HepG2 (cell line): Measurements from ENCODE around the gene NCKAP5L. TPM values are rescaled to one million over a fixed set of nuclear protein-coding genes. Genes with fewer than 3 reads are reported as not detected.
"Not testable (repeated sequence)": the region's sequence is repeated elsewhere in the genome, so short reads cannot be mapped to it uniquely, and the experiment has no call there.

Experiments
- ATAC-seq: fragments of 200-7000 bp; cut with Tn5 transposase; 3 replicates; pipeline ENCODE4 v1.9.1; 2020; ENCODE audit warnings: mild to moderate bottlenecking, moderate library complexity
- BruUV-seq: library from RNA; stranded (reverse); fragments of 400-500 nt; replicated peaks from 2 replicates; lab custom pipeline; 2021; lab: Mats Ljungman, UMichigan
- CTCF ChIA-PET: fragments of 300-600 bp; formaldehyde crosslinking; extraction: SDS; loops from one replicate; lab custom pipeline; 2021; ENCODE audit warnings: low total read pairs, inconsistent platforms, low intra/inter-chr PET ratio; lab: Yijun Ruan, JAX
- POLR2A ChIA-PET: fragments of 350-600 bp; sonication (Branson Sonifier 250); formaldehyde crosslinking; loops from one replicate; lab custom pipeline; 2020; ENCODE audit warnings: antibody characterized with exemption, inconsistent platforms; lab: Yijun Ruan, JAX
- DNase-seq: peaks from one replicate; pipeline ENCODE4 v3.0.0-alpha.2; 2015; ENCODE audit warnings: low spot score
- FAIRE-seq: peaks from 3 replicates; lab custom pipeline; 2011; peaks lifted over from hg19 to GRCh38; lab: Jason Lieb, UNC
- H2AFZ ChIP-seq: one replicate; pipeline ENCODE4 v1.6.1; 2011; ENCODE audit warnings: low read length, inconsistent platforms
- H3K27ac ChIP-seq: fragments of 300-600 bp; 3 replicates; pipeline ENCODE4 v1.8.0; 2011; ENCODE audit warnings: mixed run types, mild to moderate bottlenecking, mixed read lengths, low read length, inconsistent platforms; ENCODE audit not compliant: insufficient read depth; ENCODE audit errors: extremely low read length
- H3K27me3 ChIP-seq, 2 experiments: fragments of 200-600 bp in 1 of 2; 2 replicates in 1 of 2; 3 replicates in 1 of 2; pipeline versions ENCODE4 v1.6.0 to v1.8.0; 2011; ENCODE audit warnings: low read length in 2 of 2, mild to moderate bottlenecking in 2 of 2, moderate library complexity in 2 of 2, inconsistent platforms in 1 of 2; ENCODE audit not compliant: insufficient read depth in 2 of 2, control insufficient read depth in 1 of 2
- H3K36me3 ChIP-seq, 2 experiments: fragments of 200-600 bp in 1 of 2; replicated peaks in 1 of 2; 2 replicates in 1 of 2; 3 replicates in 1 of 2; pipeline versions ENCODE4 v1.5.1 to v1.8.0; 2011; ENCODE audit warnings: low read length in 2 of 2, inconsistent platforms in 1 of 2; ENCODE audit not compliant: insufficient read depth in 2 of 2, control insufficient read depth in 1 of 2
- H3K4me1 ChIP-seq: 2 replicates; pipeline ENCODE4 v1.5.1; 2012; ENCODE audit warnings: low read length, inconsistent platforms; ENCODE audit not compliant: insufficient read depth
- H3K4me2 ChIP-seq: 2 replicates; pipeline ENCODE4 v1.6.0; 2011; ENCODE audit warnings: low read depth, low read length, inconsistent platforms
- H3K4me3 ChIP-seq, 3 experiments: fragments of 200-600 bp in 1 of 3; sonication (generic), shearing (Covaris generic) in 1 of 3; replicated peaks in 1 of 3; 2 replicates each; pipeline ENCODE4 v1.5.1; 2011 to 2016; ENCODE audit warnings: low read length in 3 of 3, inconsistent platforms in 2 of 3, low read depth in 2 of 3, mild to moderate bottlenecking in 2 of 3, control low read depth in 1 of 3, mixed read lengths in 1 of 3; ENCODE audit not compliant: insufficient read depth in 1 of 3
- H3K79me2 ChIP-seq: one replicate; pipeline ENCODE4 v1.6.1; 2011; ENCODE audit warnings: low read length, inconsistent platforms; ENCODE audit not compliant: insufficient read depth
- H3K9ac ChIP-seq: 2 replicates; pipeline ENCODE4 v1.6.0; 2011; ENCODE audit warnings: mild to moderate bottlenecking, low read depth, low read length, inconsistent platforms; ENCODE audit not compliant: insufficient read depth
- H3K9me3 ChIP-seq: 2 replicates; pipeline ENCODE4 v1.5.1; 2012; ENCODE audit warnings: mild to moderate bottlenecking, low read length
- H4K20me1 ChIP-seq: 2 replicates; pipeline ENCODE4 v1.6.0; 2011; ENCODE audit warnings: inconsistent platforms, mild to moderate bottlenecking, low read length, moderate library complexity; ENCODE audit not compliant: insufficient read depth
- ERF ChIP-seq: IDR thresholded peaks from 2 replicates; pipeline ENCODE4 v1.6.1; 2018; ENCODE audit warnings: missing biosample characterization, missing genetic modification reagents
- FIP1L1 ChIP-seq: fragments of 200-400 bp; formaldehyde crosslinking; IDR thresholded peaks from 2 replicates; pipeline ENCODE4 v1.6.1; 2018; ENCODE audit warnings: low read depth, mild to moderate bottlenecking, low read length, moderate library complexity, borderline replicate concordance; ENCODE audit not compliant: insufficient read depth
- FOXK2 ChIP-seq: fragments of 450-650 bp; IDR thresholded peaks from 2 replicates; pipeline ENCODE4 v1.6.1; 2016
- ISL2 ChIP-seq: sonication (generic); formaldehyde crosslinking; IDR thresholded peaks from 2 replicates; pipeline ENCODE4 v1.5.0; 2020; ENCODE audit warnings: missing genetic modification reagents
- ISX ChIP-seq: sonication (generic); formaldehyde crosslinking; conservative IDR thresholded peaks from 2 replicates; pipeline ENCODE4 v1.5.0; 2020; ENCODE audit warnings: missing genetic modification reagents
- POLR2G ChIP-seq: fragments of 200-400 bp; formaldehyde crosslinking; IDR thresholded peaks from 2 replicates; pipeline ENCODE4 v1.6.1; 2018; ENCODE audit warnings: mild to moderate bottlenecking, low read depth, low read length, moderate library complexity
- RELA ChIP-seq: sonication (generic); formaldehyde crosslinking; IDR thresholded peaks from 2 replicates; pipeline ENCODE4 v1.4.0; 2020; ENCODE audit warnings: missing genetic modification reagents
- SALL2 ChIP-seq: sonication (generic); formaldehyde crosslinking; IDR thresholded peaks from 2 replicates; pipeline ENCODE4 v1.8.1; 2023; ENCODE audit warnings: mild to moderate bottlenecking, missing genetic modification reagents, inconsistent platforms
- SMARCC2 ChIP-seq: fragments of 450-650 bp; IDR thresholded peaks from 2 replicates; pipeline ENCODE4 v1.6.1; 2017; ENCODE audit warnings: antibody characterized with exemption, mild to moderate bottlenecking
- TRIM24 ChIP-seq: sonication (generic); formaldehyde crosslinking; IDR thresholded peaks from 2 replicates; pipeline ENCODE4 v1.8.0; 2022; ENCODE audit warnings: mild to moderate bottlenecking, missing genetic modification reagents
- WGBS: methylation state at CpG from one replicate; pipeline ENCODE4 v1.1.6; 2017; ENCODE audit warnings: low lambda C conversion rate; 5-methylcytosine and 5-hydroxymethylcytosine counted together
- in situ Hi-C: cut with HindIII; loops from 2 replicates; pipeline ENCODE4 v1.10.0; 2017; ENCODE audit warnings: low pct_unique_long_range_greater_than_20kb; ENCODE audit not compliant: extremely low pct_ligation_motif_present
- intact Hi-C: fragments of 100-400 bp; cut with micrococcal nuclease; formaldehyde crosslinking; loops from one replicate; pipeline ENCODE4 v1.10.0; 2022; ENCODE audit not compliant: unreplicated experiment
- polyA plus RNA-seq, 8 experiments: library from polyadenylated mRNA; depleted of rRNA in 3 of 8; stranded (reverse) in 7 of 8; unstranded in 1 of 8; fragments of >200 nt; fragmentation: Illumina TruSeq in 4 of 8; extraction: Trizol in 4 of 8; gene quantifications; 2 replicates each; pipeline versions ENCODE4 v1.2.1 to v1.2.3, GENCODE V29; 2011 to 2016; ENCODE audit warnings: low read depth in 4 of 8, missing spikeins in 1 of 8, mixed read lengths in 1 of 8; ENCODE audit not compliant: insufficient read depth in 1 of 8
- total RNA-seq, 5 experiments: library from RNA; depleted of rRNA; stranded (reverse); fragments of >200 nt; fragmentation: Illumina TruSeq; extraction: Trizol; gene quantifications; 2 replicates each; pipeline ENCODE4 v1.2.3, GENCODE V29; 2016; ENCODE audit warnings: low read depth in 1 of 5
- TF ChIP-seq, protein P1 (sequence below): sonication (generic); formaldehyde crosslinking; IDR thresholded peaks from 2 replicates; pipeline ENCODE4 v1.5.1; 2020; ENCODE audit warnings: missing genetic modification reagents, mild to moderate bottlenecking, borderline replicate concordance
- TF ChIP-seq, protein P2 (sequence below): sonication (generic); formaldehyde crosslinking; IDR thresholded peaks from 2 replicates; pipeline ENCODE4 v1.5.0; 2020; ENCODE audit warnings: missing genetic modification reagents
- TF ChIP-seq, protein P3 (sequence below): sonication (generic); formaldehyde crosslinking; IDR thresholded peaks from 2 replicates; pipeline ENCODE4 v1.9.0; 2021; ENCODE audit warnings: missing genetic modification reagents, mild to moderate bottlenecking, borderline replicate concordance

Gene NCKAP5L
- total and polyA plus RNA-seq, 2 of the 13 experiments (the other 11 are each of a cell fraction or from before 2014, with no cell fraction given), result 4.1 to 9.0 TPM

DNA sequence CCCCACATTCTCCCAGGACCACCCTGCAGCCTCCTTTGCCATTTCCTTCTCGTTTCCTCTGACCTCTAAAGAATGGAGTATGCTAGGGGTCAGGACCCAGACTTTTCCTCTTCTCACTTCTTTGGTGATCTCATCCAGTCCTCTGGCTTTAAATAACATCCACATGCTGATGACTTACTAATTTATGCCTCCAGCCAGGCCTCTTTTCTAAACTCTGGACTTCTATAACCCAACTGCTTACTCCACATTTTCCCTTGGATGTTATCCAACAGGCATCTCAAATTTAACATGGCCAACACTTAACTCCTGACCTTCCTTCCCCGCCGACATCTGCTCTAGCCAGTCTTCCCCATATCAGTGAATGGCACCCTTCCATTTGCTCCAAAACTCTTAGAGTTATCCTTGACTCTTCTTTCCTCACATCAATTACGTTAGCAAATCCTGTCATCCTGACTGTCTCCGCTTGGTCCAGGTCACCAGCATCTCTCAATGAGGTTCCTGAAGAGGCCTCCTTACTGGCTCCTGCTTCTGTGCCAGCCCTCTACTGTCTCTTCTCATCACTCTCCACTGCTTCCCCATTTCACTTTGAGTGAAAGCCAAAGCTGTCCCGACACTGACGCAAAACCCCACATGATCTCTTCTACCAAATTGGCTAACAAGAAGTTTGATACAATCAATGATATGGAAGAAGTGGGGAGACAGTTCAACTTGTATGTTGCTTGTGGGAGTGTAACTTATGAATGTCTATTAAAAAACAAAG, 44.1 kb downstream of the NCKAP5L start:
- no TSS peak for BruUV-seq

DNA sequence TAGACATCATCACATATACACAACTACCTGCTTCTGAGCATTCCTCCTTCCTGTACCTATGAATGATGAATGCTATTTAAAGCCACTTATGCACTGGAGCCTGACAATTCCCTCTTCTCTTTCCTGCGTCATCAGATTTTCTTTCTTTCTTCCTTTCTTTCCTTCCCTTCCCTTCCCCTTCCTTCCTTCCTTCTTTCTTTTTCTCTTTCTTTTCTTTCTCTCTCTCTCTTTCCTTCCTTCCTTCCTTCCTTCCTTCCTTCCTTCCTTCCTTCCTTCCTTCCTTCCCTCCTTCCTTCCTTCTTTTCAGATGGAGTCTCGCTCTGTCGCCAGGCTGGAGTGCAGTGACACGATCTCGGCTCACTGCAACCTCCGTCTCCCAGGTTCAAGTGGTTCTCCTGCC, 47.3 kb downstream of the NCKAP5L start:
- H3K4me1 ChIP-seq, result peaks cover 16% of the 10 kb centered on the region
- FAIRE-seq, ATAC-seq, H3K79me2 ChIP-seq, DNase-seq, H4K20me1 ChIP-seq, H3K27ac ChIP-seq, in situ Hi-C loops, H3K9me3 ChIP-seq, CTCF ChIA-PET, H2AFZ ChIP-seq, H3K4me2 ChIP-seq, H3K27me3 ChIP-seq, H3K4me3 ChIP-seq, H3K36me3 ChIP-seq, BruUV-seq, H3K9ac ChIP-seq, intact Hi-C loops: not testable (repeated sequence)
- 67% methylated on average over 6 of the region's 6 CpGs for WGBS
- POLR2A ChIA-PET, result interaction anchor here (1.5 kb wide), 1 partner anchor 40 kb away, joined by 4 read pairs; the partner anchor contains the start of gene TMBIM6

More for the DNA sequence above, 44.1 kb downstream of the NCKAP5L start:
- in situ Hi-C loops, result no loop called here
- no peaks in the 10 kb centered on the region for H3K36me3 ChIP-seq
- no peak overlapping the region for H3K4me2 ChIP-seq
- TF ChIP-seq SALL2 (CRISPR knock-in tag), result no peak
- no peak for TF ChIP-seq ISL2 (CRISPR knock-in tag)
- no peak for TF ChIP-seq TRIM24
- no peak for TF ChIP-seq ERF (CRISPR knock-in tag)
- TF ChIP-seq SMARCC2, result no peak
- TF ChIP-seq, protein P1, sequence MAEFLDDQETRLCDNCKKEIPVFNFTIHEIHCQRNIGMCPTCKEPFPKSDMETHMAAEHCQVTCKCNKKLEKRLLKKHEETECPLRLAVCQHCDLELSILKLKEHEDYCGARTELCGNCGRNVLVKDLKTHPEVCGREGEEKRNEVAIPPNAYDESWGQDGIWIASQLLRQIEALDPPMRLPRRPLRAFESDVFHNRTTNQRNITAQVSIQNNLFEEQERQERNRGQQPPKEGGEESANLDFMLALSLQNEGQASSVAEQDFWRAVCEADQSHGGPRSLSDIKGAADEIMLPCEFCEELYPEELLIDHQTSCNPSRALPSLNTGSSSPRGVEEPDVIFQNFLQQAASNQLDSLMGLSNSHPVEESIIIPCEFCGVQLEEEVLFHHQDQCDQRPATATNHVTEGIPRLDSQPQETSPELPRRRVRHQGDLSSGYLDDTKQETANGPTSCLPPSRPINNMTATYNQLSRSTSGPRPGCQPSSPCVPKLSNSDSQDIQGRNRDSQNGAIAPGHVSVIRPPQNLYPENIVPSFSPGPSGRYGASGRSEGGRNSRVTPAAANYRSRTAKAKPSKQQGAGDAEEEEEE (CRISPR knock-in tag), result no peak
- no peak for TF ChIP-seq FIP1L1
- TF ChIP-seq FOXK2, result no peak
- TF ChIP-seq, protein P2, sequence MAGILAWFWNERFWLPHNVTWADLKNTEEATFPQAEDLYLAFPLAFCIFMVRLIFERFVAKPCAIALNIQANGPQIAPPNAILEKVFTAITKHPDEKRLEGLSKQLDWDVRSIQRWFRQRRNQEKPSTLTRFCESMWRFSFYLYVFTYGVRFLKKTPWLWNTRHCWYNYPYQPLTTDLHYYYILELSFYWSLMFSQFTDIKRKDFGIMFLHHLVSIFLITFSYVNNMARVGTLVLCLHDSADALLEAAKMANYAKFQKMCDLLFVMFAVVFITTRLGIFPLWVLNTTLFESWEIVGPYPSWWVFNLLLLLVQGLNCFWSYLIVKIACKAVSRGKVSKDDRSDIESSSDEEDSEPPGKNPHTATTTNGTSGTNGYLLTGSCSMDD, result no peak
- no peak for TF ChIP-seq ISX
- TF ChIP-seq POLR2G, result no peak
- TF ChIP-seq, protein P3, sequence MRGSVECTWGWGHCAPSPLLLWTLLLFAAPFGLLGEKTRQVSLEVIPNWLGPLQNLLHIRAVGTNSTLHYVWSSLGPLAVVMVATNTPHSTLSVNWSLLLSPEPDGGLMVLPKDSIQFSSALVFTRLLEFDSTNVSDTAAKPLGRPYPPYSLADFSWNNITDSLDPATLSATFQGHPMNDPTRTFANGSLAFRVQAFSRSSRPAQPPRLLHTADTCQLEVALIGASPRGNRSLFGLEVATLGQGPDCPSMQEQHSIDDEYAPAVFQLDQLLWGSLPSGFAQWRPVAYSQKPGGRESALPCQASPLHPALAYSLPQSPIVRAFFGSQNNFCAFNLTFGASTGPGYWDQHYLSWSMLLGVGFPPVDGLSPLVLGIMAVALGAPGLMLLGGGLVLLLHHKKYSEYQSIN (CRISPR knock-in tag), result no peak
- TF ChIP-seq RELA, result no peak
- POLR2A ChIA-PET, result no interaction called here
- H2AFZ ChIP-seq, result no peak overlapping the region
- H3K27ac ChIP-seq, result no peak overlapping the region
- no peaks in the 10 kb centered on the region for H3K4me1 ChIP-seq
- no peak for FAIRE-seq
- H3K79me2 ChIP-seq, result no peaks in the 10 kb centered on the region
- intact Hi-C loops, result no loop called here
- CTCF ChIA-PET, result no interaction called here
- H4K20me1 ChIP-seq, result no peaks in the 10 kb centered on the region
- WGBS, result 46% methylated on average over 7 of the region's 7 CpGs
- DNase-seq, result no peak
- no peak overlapping the region for H3K9ac ChIP-seq
- peaks cover 0 to 3% of the 10 kb centered on the region in 2 experiments; a peak in 1 of 5 replicates for H3K27me3 ChIP-seq
- no peaks in the 10 kb centered on the region for H3K9me3 ChIP-seq
- no peak overlapping the region for H3K4me3 ChIP-seq
- no peak for ATAC-seq
